WI38 (cell line): Measurements from ENCODE around the gene PLXNB2.

Experiments
- H3K4me3 ChIP-seq: 2 replicates; pipeline ENCODE4 v1.5.1; 2011; ENCODE audit warnings: low read depth, mild to moderate bottlenecking, control low read depth, low read length
- CTCF ChIP-seq: IDR thresholded peaks from 2 replicates; pipeline ENCODE4 v1.5.1; 2012; ENCODE audit warnings: low read depth, mild to moderate bottlenecking, control low read depth, low read length

The PLXNB2 gene

DNA sequence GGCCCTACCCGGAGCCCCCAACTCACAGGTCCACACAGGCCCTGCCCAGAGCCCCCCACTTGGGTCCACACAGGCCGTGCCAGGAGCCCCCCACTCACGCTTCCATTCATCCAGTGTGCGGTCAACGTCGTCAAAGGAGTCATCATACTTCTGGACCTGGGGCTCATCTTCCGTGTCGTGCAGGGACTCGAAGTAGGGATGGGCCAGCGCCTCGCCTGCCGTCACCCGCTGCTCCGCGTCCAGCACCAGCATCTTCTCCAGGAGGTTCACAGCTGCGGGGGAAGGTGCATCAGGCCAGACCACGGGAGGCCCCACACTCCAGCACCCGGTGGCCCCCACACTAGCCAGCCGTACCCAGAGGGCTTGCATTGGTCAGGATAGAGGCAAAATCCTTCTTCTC lies 52.3 kb downstream of the PLXNB2 start:
- H3K4me3 ChIP-seq: no peak overlapping the region
- no peak for TF ChIP-seq CTCF

- TF ChIP-seq CTCF: no peak
- no peak overlapping the region for H3K4me3 ChIP-seq
Observed at GRCh38 chr22:50253941-50254340, 53.5 kb downstream of the PLXNB2 start.

DNA sequence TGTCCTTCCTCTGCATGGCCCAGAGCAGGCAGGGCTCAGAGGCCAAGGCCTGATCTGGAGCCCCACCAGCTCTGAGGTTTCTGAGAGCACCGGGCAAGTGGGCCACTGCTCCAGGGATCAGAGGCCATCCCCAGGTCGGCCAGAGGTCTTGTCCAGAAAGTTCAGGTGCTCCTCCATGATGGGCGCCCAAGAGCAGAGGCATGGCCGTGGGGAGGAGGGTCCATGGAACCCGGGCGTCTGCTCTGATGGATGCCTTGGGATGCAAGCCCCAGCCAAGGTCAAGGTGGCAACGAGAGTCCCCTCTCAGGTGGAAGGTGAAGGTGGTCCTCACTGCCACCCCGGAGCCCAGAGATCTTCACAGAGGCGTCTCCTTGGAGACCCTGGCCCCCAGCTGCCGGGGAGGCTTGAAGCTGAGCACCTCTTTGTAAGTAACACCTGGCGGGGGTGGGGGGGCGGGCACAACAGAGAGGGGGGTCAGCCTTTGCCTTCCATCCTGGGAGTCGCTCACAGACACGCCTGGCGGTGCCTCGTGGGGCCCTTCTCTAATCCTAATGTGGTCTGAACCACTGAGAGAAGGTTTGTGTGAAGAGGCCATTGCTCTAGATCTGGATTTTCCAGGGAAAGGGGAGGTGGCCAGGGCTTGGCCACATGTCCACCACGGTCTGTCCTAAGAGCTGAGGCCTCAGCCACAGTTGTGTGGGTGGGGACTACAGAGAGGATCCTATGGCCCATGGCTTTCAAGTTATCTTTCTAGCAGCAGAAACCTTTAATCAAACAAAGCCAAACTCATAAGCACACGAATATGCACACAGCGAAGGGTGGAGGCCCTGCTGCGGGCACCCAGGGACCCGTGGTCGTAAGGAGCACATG lies 54.2 kb downstream of the PLXNB2 start:
- no peak for TF ChIP-seq CTCF
- H3K4me3 ChIP-seq: no peak overlapping the region

DNA sequence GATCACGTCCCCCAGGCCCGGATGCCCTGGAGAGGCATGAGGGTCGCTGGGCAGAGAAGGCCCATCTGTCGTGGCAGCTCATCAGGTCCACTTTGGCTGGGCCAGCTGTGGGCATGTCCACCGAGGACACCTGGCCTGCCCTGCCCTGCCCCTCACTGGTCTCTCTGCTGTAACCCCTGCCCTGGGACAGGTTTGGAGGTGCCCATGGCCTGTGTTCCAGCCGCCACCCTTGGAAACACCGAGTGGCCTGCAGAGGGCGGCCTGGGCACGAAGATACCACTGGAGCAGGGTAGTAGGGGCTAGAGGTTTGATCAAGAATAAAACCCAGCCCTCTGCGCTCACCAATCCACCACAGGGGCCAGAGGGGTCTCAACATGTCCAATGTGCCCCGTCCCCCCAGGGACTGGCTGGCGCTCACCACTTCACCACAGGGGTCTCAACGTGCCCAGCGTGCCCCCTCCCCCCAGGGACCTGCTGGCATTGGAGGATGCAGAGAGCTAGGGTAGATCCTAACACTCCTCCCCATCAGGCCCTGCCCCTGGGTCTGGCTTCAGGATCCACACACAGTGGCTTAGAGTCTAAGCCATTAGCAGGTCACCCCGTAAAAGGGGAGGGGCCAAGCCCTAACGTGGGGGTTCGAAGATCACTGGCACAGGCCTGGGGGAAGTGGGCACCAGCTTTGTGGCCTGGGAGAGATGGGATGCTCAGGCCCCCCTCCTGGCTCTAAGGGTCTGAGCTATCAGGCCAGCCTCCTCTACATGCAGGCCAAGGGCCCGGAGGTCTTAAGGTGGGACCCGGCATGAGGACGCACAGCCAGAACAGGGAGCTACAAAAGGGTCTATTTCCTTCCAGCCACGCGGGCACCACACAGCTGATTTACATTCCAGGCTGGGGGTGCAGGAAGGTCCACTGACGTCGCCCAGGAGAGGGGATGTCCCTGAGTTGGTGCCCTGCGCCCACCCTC lies 55.1 kb downstream of the PLXNB2 start:
- peak; percentile 63 for TF ChIP-seq CTCF
- no peak overlapping the region for H3K4me3 ChIP-seq

DNA sequence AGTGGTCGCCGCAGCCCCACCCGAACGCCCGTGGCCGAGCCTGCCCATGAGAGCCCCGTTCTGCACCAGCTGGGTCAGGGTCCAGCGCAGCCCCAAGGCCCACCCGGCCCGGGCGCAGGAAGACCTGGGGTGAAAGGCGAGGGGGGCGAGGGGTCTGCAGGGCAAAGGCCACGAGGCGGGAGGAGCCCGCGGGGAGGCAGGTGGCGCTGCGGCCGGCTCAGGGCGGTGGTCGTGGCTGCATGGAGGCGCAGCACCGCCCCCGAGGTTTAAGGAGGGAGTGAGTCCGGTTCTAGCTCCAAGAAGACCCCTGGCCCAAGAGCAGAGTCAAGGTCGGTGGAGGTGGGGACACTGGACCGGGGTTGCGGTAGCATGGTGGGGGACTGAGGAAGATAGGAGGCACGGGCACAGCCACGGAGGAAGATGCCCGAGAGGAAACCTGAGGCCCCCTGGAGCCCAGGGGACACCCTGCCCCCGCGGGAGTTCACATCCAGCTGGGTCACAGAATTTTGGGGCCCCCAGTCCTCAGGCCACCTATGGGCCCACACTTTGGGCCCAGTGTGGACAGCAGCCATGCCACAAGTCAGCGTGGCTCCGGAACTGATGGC lies 55.9 kb downstream of the PLXNB2 start:
- TF ChIP-seq CTCF: no peak
- H3K4me3 ChIP-seq: no peak overlapping the region

GRCh38 chr22:50250555-50251476 lies 56.6 kb downstream of the PLXNB2 start, which contains the start of gene HDAC10:
Gene HDAC10 (minus strand): TSS chr22:50251265. CDS start chr22:50251032, 233 bp downstream.
- TF ChIP-seq CTCF: no peak
- peak within 1 kb of the TSS; percentile 79 for H3K4me3 ChIP-seq
